Measurements from ENCODE around the gene MEGF11.

DNA sequence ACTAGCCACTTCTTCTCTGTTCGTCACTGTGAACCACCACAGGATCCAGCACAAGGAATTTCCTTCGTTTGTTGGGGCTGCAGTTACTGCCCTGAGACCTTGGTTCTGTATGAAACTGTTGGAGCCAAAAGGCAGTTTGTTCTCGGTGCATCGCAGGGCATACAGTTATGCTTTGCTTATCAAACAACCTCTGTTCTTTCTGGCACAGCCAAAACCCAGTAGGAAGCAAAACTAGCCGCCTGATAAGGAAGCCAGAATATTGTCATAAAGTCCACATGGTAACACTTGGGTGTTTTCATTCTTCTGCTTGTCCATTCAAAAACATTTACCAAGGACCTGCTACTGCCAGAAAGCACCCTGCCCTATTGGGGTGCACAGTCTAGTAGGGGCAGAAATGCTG is 268.2 kb downstream of the MEGF11 start:
- no peak for TF ChIP-seq CTCF (IDR thresholded peaks at IDR 0.05)
- TF ChIP-seq POLR2A (IDR thresholded peaks at IDR 0.05) = no peak
- TF ChIP-seq EP300 (IDR thresholded peaks at IDR 0.05) = no peak
